ENCODE data around the gene SLC24A3. TPM values are rescaled to one million over a fixed set of nuclear protein-coding genes. Genes with fewer than 3 reads are reported as not detected.

The SLC24A3 gene
- total RNA-seq, 2 experiments from 2014 or later: not detected

DNA sequence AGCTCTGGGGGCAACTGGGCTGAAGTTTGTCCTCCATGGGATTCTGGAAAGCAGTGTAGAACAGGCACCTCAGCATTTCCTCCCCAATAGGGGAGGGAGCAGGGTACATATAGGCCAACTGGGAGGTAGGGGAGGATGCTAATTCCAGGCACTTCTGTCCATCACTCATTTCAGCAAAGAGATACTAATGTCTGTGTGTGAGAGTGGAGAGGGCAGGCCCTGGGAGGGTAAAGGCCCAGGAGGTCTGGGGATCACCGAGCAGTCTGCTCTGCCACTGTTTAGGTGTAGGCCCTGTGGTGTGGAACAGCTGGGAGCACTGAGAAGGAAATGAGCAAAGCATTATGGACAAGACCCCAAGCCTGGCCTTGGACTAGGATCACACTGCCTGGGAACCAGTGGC lies 158.7 kb downstream of the SLC24A3 start:
- Mint-ChIP-seq H3K36me3 (no peaks in the 10 kb centered on the region), H3K27ac (no peak overlapping the region), H3K4me1 (no peaks in the 10 kb centered on the region), H3K27me3 (no peaks in the 10 kb centered on the region), H3K4me3 (no peak overlapping the region), H3K9me3 (ENCODE audit: low read depth) (no peaks in the 10 kb centered on the region)
- DNase-seq: no peak
- CTCF ChIA-PET: no interaction called here
- ATAC-seq: no peak

DNA sequence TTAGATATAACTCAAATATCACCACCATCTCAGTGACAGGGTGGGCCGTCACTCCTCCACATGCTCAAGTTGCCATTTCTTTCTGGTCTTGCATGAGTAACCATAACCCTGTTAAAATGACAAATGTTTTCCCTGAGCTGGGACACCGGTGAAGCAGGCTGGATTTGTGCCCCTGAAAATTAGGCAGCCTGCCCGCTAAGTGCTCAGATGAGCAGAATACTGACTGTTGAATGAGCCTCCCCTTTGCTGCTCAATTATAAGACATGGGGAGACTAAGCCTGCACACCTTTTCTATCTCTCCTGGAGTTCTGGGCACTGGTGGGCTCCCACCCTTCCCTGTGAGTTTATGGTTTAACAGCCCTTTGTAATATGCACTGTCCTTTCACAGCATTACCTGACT lies 161.8 kb downstream of the SLC24A3 start:
- H3K27ac Mint-ChIP-seq: no peak overlapping the region
- H3K4me1 Mint-ChIP-seq: no peaks in the 10 kb centered on the region
- CTCF ChIA-PET: no interaction called here
- H3K27me3 Mint-ChIP-seq: no peaks in the 10 kb centered on the region
- DNase-seq (no peak), ATAC-seq (no peak)
- H3K4me3 Mint-ChIP-seq: no peak overlapping the region
- no peaks in the 10 kb centered on the region for H3K36me3 Mint-ChIP-seq
- H3K9me3 Mint-ChIP-seq (ENCODE audit: low read depth): no peaks in the 10 kb centered on the region

GRCh38 chr20:19375395-19375794 lies 163.0 kb downstream of the SLC24A3 start:
- H3K27ac Mint-ChIP-seq: no peak overlapping the region
- ATAC-seq (no peak), DNase-seq (no peak)
- no peaks in the 10 kb centered on the region for H3K27me3 Mint-ChIP-seq
- H3K4me1 Mint-ChIP-seq: no peaks in the 10 kb centered on the region
- no peaks in the 10 kb centered on the region for H3K36me3 Mint-ChIP-seq
- CTCF ChIA-PET: no interaction called here
- no peak overlapping the region for H3K4me3 Mint-ChIP-seq
- H3K9me3 Mint-ChIP-seq (ENCODE audit: low read depth): no peaks in the 10 kb centered on the region

GRCh38 chr20:19375801-19376200 lies 163.4 kb downstream of the SLC24A3 start:
- Mint-ChIP-seq H3K9me3 (ENCODE audit: low read depth) (no peaks in the 10 kb centered on the region), H3K36me3 (no peaks in the 10 kb centered on the region), H3K4me3 (no peak overlapping the region), H3K27me3 (no peaks in the 10 kb centered on the region), H3K4me1 (no peaks in the 10 kb centered on the region), H3K27ac (no peak overlapping the region)
- ATAC-seq (no peak), DNase-seq (no peak)
- CTCF ChIA-PET: no interaction called here

GRCh38 chr20:19376451-19377229 lies 164.2 kb downstream of the SLC24A3 start:
- DNase-seq (no peak), ATAC-seq (no peak)
- no peaks in the 10 kb centered on the region for H3K36me3 Mint-ChIP-seq
- no peak overlapping the region for H3K27ac Mint-ChIP-seq
- H3K4me3 Mint-ChIP-seq: no peak overlapping the region
- no peaks in the 10 kb centered on the region for H3K4me1 Mint-ChIP-seq
- CTCF ChIA-PET: no interaction called here
- H3K27me3 Mint-ChIP-seq: no peaks in the 10 kb centered on the region
- no peaks in the 10 kb centered on the region for H3K9me3 Mint-ChIP-seq (ENCODE audit: low read depth)

DNA sequence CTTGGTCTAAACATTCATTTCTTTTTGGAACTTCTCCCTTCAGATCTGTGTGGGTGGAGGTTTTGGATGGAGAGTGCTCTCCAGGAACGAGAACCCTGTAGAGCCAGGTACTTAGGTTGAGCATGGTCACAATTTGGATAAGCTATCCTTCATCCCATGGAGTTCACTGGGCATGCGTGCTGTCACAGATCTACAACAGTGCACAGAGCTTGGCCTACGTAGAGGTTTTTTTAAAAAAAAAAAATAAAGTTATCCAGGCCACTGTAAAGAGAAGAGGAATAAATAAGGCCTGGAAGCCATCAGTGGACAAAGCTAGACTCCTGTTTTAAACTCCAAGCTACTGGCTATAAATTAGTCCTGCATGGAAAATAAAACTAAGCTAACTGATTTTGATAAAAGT lies 165.6 kb downstream of the SLC24A3 start:
- no peak for ATAC-seq
- Mint-ChIP-seq H3K9me3 (ENCODE audit: low read depth) (no peaks in the 10 kb centered on the region), H3K27me3 (no peaks in the 10 kb centered on the region), H3K27ac (no peak overlapping the region), H3K4me3 (no peak overlapping the region), H3K4me1 (no peaks in the 10 kb centered on the region), H3K36me3 (no peaks in the 10 kb centered on the region)
- no peak for DNase-seq
- CTCF ChIA-PET: no interaction called here

DNA sequence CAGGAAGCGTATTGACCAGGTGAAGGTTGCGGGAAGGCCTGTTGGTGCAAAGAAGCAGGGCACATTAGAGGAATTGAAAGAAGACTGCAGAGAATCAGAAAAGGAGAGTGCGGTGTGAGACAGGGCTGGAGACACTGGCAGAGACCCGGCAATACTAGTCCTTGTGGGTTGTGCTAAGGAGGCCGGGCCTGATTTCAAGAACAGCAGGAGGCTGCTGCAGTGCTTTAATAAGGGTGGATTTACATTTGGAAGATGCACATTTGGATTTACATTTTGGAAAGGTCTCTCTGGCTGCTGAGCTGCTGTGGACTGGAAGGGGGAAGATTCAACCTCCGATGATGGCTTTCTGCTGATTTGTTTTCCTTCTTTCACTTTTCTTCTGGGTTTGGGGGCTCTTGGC lies 167.8 kb downstream of the SLC24A3 start:
- Mint-ChIP-seq H3K36me3 (no peaks in the 10 kb centered on the region), H3K4me3 (no peak overlapping the region), H3K27me3 (no peaks in the 10 kb centered on the region), H3K4me1 (no peaks in the 10 kb centered on the region), H3K27ac (no peak overlapping the region), H3K9me3 (ENCODE audit: low read depth) (no peaks in the 10 kb centered on the region)
- ATAC-seq (no peak), DNase-seq (no peak)
- CTCF ChIA-PET: no interaction called here

GRCh38 chr20:19381947-19382346 lies 169.5 kb downstream of the SLC24A3 start:
- no peaks in the 10 kb centered on the region for H3K36me3 Mint-ChIP-seq
- ATAC-seq: no peak
- CTCF ChIA-PET: no interaction called here
- no peak for DNase-seq
- no peak overlapping the region for H3K27ac Mint-ChIP-seq
- H3K9me3 Mint-ChIP-seq (ENCODE audit: low read depth): no peaks in the 10 kb centered on the region
- H3K4me3 Mint-ChIP-seq: no peak overlapping the region
- H3K27me3 Mint-ChIP-seq: no peaks in the 10 kb centered on the region
- no peaks in the 10 kb centered on the region for H3K4me1 Mint-ChIP-seq

DNA sequence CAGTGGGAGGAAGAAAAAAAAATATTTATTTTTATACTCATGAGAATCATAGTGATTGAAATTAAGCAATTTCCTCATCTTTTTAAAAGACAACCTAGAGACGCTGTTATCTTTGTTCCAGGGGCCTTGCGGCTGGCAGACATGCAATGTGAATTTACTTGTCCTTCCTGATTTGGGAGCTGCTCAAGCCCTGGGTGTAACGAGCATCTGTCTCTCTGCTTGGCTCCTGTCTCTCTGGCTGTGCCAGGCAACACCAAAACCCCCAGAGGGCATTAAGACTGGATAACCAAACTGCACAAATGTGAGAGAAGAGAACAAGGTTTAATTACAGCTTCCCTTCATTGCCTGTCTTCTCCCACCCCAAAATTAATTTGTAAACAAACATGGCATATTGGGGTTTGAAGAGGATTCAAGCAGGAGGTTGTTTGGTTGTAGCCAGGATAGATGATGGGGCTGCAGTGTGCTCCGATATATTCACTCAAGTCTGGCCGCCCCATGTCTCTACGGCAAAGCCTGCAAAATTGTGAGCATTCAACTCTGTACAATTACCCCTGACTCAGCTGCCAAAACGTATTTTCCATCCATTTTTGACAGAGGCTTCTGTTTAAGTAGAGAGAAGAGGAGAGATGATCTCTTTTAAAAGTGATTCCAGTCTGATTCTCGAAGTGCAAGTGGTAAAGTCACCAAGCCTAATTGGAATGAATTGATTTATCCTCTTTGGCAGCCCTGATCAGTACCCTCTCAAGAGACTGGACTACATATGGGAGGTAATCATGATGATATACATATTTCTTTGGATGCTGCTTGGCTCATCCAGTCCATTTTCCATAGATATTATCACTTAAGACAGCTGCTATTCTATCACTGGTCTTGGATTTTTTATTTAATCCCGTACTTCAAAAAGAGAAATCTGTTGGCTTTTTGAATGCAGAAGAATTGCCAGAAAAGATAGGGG lies 170.2 kb downstream of the SLC24A3 start:
- no peak for ATAC-seq
- H3K9me3 Mint-ChIP-seq (ENCODE audit: low read depth): no peaks in the 10 kb centered on the region
- no peaks in the 10 kb centered on the region for H3K4me1 Mint-ChIP-seq
- no peaks in the 10 kb centered on the region for H3K27me3 Mint-ChIP-seq
- no peak overlapping the region for H3K4me3 Mint-ChIP-seq
- no peak overlapping the region for H3K27ac Mint-ChIP-seq
- H3K36me3 Mint-ChIP-seq: no peaks in the 10 kb centered on the region
- CTCF ChIA-PET: no interaction called here
- no peak for DNase-seq

- Mint-ChIP-seq H3K36me3 (no peaks in the 10 kb centered on the region), H3K4me3 (no peak overlapping the region), H3K9me3 (ENCODE audit: low read depth) (peaks cover 5% of the 10 kb centered on the region), H3K27me3 (no peaks in the 10 kb centered on the region), H3K4me1 (no peaks in the 10 kb centered on the region), H3K27ac (no peak overlapping the region)
- CTCF ChIA-PET: no interaction called here
- DNase-seq: no peak
- ATAC-seq: no peak
Observed at GRCh38 chr20:19384940-19385339, 172.5 kb downstream of the SLC24A3 start.

DNA sequence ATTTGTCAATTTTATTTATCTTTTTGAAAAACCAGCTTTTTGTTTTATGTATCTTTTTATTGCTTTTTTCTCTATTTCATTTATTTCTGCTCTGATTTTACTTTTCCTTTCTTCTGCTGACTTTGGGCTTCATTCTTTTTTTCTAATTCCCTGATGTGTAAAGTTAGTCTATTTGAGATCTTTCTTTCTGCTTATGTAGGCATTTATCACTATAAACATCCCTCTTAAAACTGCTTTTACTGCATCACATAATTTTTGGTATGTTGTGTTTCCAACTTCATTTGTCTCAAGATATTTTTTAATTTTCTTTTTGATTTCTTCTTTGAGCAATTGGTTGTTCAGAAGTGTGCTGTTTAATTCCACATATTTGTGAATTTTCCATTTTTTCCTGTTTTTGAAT lies 174.8 kb downstream of the SLC24A3 start:
- Mint-ChIP-seq H3K9me3 (ENCODE audit: low read depth) (peaks cover 5% of the 10 kb centered on the region), H3K4me1 (no peaks in the 10 kb centered on the region), H3K36me3 (no peaks in the 10 kb centered on the region), H3K27ac (no peak overlapping the region), H3K27me3 (no peaks in the 10 kb centered on the region), H3K4me3 (no peak overlapping the region)
- CTCF ChIA-PET: no interaction called here
- no peak for ATAC-seq
- DNase-seq: no peak

- CTCF ChIA-PET: no interaction called here
- Mint-ChIP-seq H3K4me1 (peaks cover 3% of the 10 kb centered on the region), H3K27ac (no peak overlapping the region), H3K4me3 (no peak overlapping the region), H3K27me3 (no peaks in the 10 kb centered on the region), H3K9me3 (ENCODE audit: low read depth) (peaks cover 12% of the 10 kb centered on the region), H3K36me3 (peaks cover under 1% of the 10 kb centered on the region)
- DNase-seq (no peak), ATAC-seq (no peak)
Observed at GRCh38 chr20:19392344-19393130, 180.1 kb downstream of the SLC24A3 start.

DNA sequence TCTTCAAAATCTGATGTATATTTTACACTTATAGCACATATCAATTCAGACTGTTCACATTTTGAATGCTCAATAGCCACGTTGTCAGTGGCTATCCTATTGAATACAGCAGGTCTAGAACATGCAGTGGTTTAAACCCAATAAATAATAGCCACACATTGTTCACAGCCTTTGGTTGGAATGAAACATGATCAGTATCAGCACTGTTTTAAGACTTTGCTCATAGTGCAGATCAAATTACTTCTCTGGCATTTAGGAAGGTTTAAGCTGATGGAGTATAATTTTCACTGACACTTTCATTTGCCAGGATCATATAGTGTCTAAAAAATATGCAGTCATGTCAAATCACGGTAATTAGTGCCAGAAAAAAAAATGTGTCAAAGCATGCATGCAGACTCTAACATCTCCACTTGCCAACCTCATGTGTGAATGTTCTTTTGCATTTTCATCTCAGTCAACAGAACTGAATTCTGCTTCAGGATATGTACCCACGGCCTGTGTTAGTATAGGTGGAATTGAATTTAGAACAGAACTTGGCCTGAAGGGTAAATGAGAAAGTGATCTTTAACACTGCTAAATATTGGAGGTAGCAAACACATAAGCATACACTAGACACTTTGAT lies 184.1 kb downstream of the SLC24A3 start:
- peaks cover 3% of the 10 kb centered on the region for H3K36me3 Mint-ChIP-seq
- no peaks in the 10 kb centered on the region for H3K27me3 Mint-ChIP-seq
- CTCF ChIA-PET: no interaction called here
- no peak for ATAC-seq
- no peak overlapping the region for H3K27ac Mint-ChIP-seq
- no peak overlapping the region for H3K4me3 Mint-ChIP-seq
- peaks cover 22% of the 10 kb centered on the region for H3K9me3 Mint-ChIP-seq (ENCODE audit: low read depth)
- no peak for DNase-seq
- H3K4me1 Mint-ChIP-seq: peaks cover 5% of the 10 kb centered on the region
